HEK293 (cell line): ENCODE measurements around the gene RANBP10.
A peak's percentile ranks its signal among the peaks of the same experiment; 100 is the strongest.

Experiments
- CTCF ChIA-PET: fragments of 350-600 bp; formaldehyde crosslinking; extraction: SDS; loops from one replicate; lab custom pipeline; 2021; ENCODE audit warnings: antibody characterized with exemption; lab: Yijun Ruan, JAX
- POLR2A ChIA-PET: fragments of 300-600 bp; formaldehyde crosslinking; extraction: SDS; loops from one replicate; lab custom pipeline; 2020; ENCODE audit warnings: antibody characterized with exemption, inconsistent platforms; lab: Yijun Ruan, JAX
- H3K27ac ChIP-seq: fragments of 200-500 bp; sonication (Bioruptor generic); 2 replicates; pipeline ENCODE4 v1.5.1; 2014; ENCODE audit warnings: low read depth, low read length, control low read depth, inconsistent platforms; ENCODE audit errors: extremely low read depth
- H3K36me3 ChIP-seq, 2 experiments: fragments of 200-500 bp in 1 of 2; sonication (Bioruptor generic) in 1 of 2; 1 replicate in 1 of 2; 2 replicates in 1 of 2; pipeline ENCODE4 v1.5.1; 2014 to 2017; ENCODE audit warnings: inconsistent platforms in 2 of 2, low read length in 2 of 2; ENCODE audit not compliant: control insufficient read depth in 2 of 2, insufficient read depth in 1 of 2
- H3K4me1 ChIP-seq: fragments of 200-500 bp; sonication (Bioruptor generic); 2 replicates; pipeline ENCODE4 v1.5.1; 2014; ENCODE audit warnings: mild to moderate bottlenecking, low read length, inconsistent platforms; ENCODE audit not compliant: control insufficient read depth, insufficient read depth
- H3K4me3 ChIP-seq: 2 replicates; pipeline ENCODE4 v1.5.1; 2011; ENCODE audit warnings: low read depth, mild to moderate bottlenecking, control low read depth, low read length, moderate library complexity
- H3K9me3 ChIP-seq: fragments of 200-500 bp; sonication (Bioruptor generic); 2 replicates; pipeline ENCODE4 v1.5.1; 2014; ENCODE audit warnings: low read depth, low read length, inconsistent platforms; ENCODE audit not compliant: control insufficient read depth, insufficient read depth
- ATF2 ChIP-seq: fragments of 450-650 bp; formaldehyde crosslinking; IDR thresholded peaks from 2 replicates; pipeline ENCODE4 v1.5.1; 2016; ENCODE audit warnings: missing biosample characterization, missing genetic modification characterization, low read depth
- BCL6B ChIP-seq: fragments of 450-650 bp; formaldehyde crosslinking; IDR thresholded peaks from 2 replicates; pipeline ENCODE4 v1.5.1; 2017; ENCODE audit warnings: missing biosample characterization, missing genetic modification characterization
- KLF1 ChIP-seq: fragments of 450-650 bp; formaldehyde crosslinking; IDR thresholded peaks from 2 replicates; pipeline ENCODE4 v1.5.1; 2016; ENCODE audit warnings: missing biosample characterization, missing genetic modification characterization
- PBX3 ChIP-seq: sonication (generic); formaldehyde crosslinking; IDR thresholded peaks from 2 replicates; pipeline ENCODE4 v1.8.1; 2022; ENCODE audit warnings: mild to moderate bottlenecking, moderate library complexity, missing genetic modification reagents
- PRDM1 ChIP-seq: fragments of 450-650 bp; formaldehyde crosslinking; IDR thresholded peaks from 2 replicates; pipeline ENCODE4; 2016; ENCODE audit warnings: missing biosample characterization, missing genetic modification characterization
- REPIN1 ChIP-seq: fragments of 450-650 bp; formaldehyde crosslinking; IDR thresholded peaks from 2 replicates; pipeline ENCODE4 v1.5.1; 2017; ENCODE audit warnings: missing biosample characterization, missing genetic modification characterization, low read depth
- TRIM28 ChIP-seq: IDR thresholded peaks from 2 replicates; pipeline ENCODE4 v1.6.1; 2011; ENCODE audit warnings: low read length, control low read depth, borderline replicate concordance
- ZNF112 ChIP-seq: fragments of 450-650 bp; formaldehyde crosslinking; IDR thresholded peaks from 2 replicates; pipeline ENCODE4 v1.5.0; 2017; ENCODE audit warnings: missing biosample characterization, missing genetic modification characterization
- ZNF121 ChIP-seq: fragments of 450-650 bp; formaldehyde crosslinking; IDR thresholded peaks from 2 replicates; pipeline ENCODE4 v1.5.1; 2016; ENCODE audit warnings: missing biosample characterization, missing genetic modification characterization
- ZNF280C ChIP-seq: fragments of 450-650 bp; formaldehyde crosslinking; IDR thresholded peaks from 2 replicates; pipeline ENCODE4 v1.5.1; 2016; ENCODE audit warnings: missing biosample characterization, missing genetic modification characterization
- ZNF292 ChIP-seq: fragments of 450-650 bp; formaldehyde crosslinking; IDR thresholded peaks from 2 replicates; pipeline ENCODE4 v1.5.1; 2016; ENCODE audit warnings: low read depth, missing biosample characterization, missing genetic modification characterization, borderline replicate concordance
- ZNF426 ChIP-seq: fragments of 450-650 bp; formaldehyde crosslinking; IDR thresholded peaks from 2 replicates; pipeline ENCODE4 v1.5.1; 2017; ENCODE audit warnings: missing biosample characterization, missing genetic modification characterization, mild to moderate bottlenecking, inconsistent platforms, moderate library complexity
- ZNF501 ChIP-seq: fragments of 450-650 bp; formaldehyde crosslinking; IDR thresholded peaks from 2 replicates; pipeline ENCODE4 v1.5.1; 2016; ENCODE audit warnings: missing biosample characterization, missing genetic modification characterization
- ZNF580 ChIP-seq: fragments of 450-650 bp; formaldehyde crosslinking; IDR thresholded peaks from 2 replicates; pipeline ENCODE4 v1.5.1; 2016; ENCODE audit warnings: missing biosample characterization, missing genetic modification characterization
- ZNF626 ChIP-seq: fragments of 450-650 bp; sonication (Bioruptor Pico); formaldehyde crosslinking; IDR thresholded peaks from 2 replicates; pipeline ENCODE4 v1.5.1; 2018; ENCODE audit warnings: missing biosample characterization, missing genetic modification characterization, inconsistent platforms
- TF ChIP-seq, protein P1 (sequence below): fragments of 450-650 bp; formaldehyde crosslinking; IDR thresholded peaks from 2 replicates; pipeline ENCODE4; 2016; ENCODE audit warnings: missing biosample characterization, missing genetic modification characterization

RANBP10 gene

GRCh38 chr16:67685388-67686112 lies 120.8 kb downstream of the RANBP10 start:
- Histone ChIP-seq H3K4me1 (no peaks in the 10 kb centered on the region), H3K4me3 (no peak overlapping the region), H3K36me3 (peaks cover 0 to 35% of the 10 kb centered on the region in 2 experiments; a peak in 2 of 3 replicates), H3K27ac (no peak overlapping the region), H3K9me3 (no peaks in the 10 kb centered on the region)
- TF ChIP-seq ZNF501 (tag by site-specific recombination) (no peak), PBX3 (CRISPR knock-in tag) (no peak), ZNF292 (tag by site-specific recombination) (no peak), ZNF426 (tag by site-specific recombination) (no peak), ZNF626 (tag by site-specific recombination) (no peak), PRDM1 (tag by site-specific recombination) (no peak), ZNF280C (tag by site-specific recombination) (no peak), ZNF580 (tag by site-specific recombination) (no peak), TRIM28 (no peak), ZNF112 (tag by site-specific recombination) (no peak)
- TF ChIP-seq, protein P1, sequence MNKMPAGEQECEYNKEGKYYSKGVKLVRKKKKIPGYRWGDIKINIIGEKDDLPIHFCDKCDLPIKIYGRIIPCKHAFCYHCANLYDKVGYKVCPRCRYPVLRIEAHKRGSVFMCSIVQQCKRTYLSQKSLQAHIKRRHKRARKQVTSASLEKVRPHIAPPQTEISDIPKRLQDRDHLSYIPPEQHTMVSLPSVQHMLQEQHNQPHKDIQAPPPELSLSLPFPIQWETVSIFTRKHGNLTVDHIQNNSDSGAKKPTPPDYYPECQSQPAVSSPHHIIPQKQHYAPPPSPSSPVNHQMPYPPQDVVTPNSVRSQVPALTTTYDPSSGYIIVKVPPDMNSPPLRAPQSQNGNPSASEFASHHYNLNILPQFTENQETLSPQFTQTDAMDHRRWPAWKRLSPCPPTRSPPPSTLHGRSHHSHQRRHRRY (tag by site-specific recombination): no peak
- ChIA-PET CTCF (interaction anchor here (0.7 kb wide), 1 partner anchor 13 kb away, joined by 3 read pairs; no protein-coding TSS in a partner anchor), POLR2A (no interaction called here)

DNA sequence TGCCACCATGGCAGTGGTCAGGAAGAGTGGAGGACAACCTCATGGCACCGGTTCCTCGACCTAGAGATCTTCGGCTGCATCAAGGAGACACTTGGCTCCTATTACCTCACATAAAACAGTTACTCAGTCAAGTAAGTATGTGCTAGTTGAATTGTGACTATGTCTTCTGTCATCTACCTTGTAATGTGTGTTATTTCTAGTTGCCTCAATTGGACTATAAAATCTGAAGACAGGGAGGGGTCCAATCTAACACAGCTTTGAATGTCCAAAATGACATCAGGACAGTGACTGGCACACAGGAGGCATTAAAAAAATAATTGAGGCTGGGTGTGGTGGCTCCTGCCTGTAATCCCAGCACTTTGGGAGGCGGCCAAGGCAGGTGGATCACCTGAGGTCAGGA lies 122.6 kb downstream of the RANBP10 start:
- TF ChIP-seq REPIN1 (tag by site-specific recombination) (no peak), KLF1 (peak; percentile 67)
- CTCF ChIA-PET: interaction anchor here (4.1 kb wide), 1 partner anchor 12 kb away, joined by 24 read pairs; no protein-coding TSS in a partner anchor
- no peaks in the 10 kb centered on the region for H3K9me3 ChIP-seq
- H3K4me3 ChIP-seq: no peak overlapping the region
- H3K36me3 ChIP-seq: peaks cover 0 to 39% of the 10 kb centered on the region in 2 experiments; a peak in 2 of 3 replicates
- no peaks in the 10 kb centered on the region for H3K4me1 ChIP-seq
- POLR2A ChIA-PET: no interaction called here
- H3K27ac ChIP-seq: no peak overlapping the region

DNA sequence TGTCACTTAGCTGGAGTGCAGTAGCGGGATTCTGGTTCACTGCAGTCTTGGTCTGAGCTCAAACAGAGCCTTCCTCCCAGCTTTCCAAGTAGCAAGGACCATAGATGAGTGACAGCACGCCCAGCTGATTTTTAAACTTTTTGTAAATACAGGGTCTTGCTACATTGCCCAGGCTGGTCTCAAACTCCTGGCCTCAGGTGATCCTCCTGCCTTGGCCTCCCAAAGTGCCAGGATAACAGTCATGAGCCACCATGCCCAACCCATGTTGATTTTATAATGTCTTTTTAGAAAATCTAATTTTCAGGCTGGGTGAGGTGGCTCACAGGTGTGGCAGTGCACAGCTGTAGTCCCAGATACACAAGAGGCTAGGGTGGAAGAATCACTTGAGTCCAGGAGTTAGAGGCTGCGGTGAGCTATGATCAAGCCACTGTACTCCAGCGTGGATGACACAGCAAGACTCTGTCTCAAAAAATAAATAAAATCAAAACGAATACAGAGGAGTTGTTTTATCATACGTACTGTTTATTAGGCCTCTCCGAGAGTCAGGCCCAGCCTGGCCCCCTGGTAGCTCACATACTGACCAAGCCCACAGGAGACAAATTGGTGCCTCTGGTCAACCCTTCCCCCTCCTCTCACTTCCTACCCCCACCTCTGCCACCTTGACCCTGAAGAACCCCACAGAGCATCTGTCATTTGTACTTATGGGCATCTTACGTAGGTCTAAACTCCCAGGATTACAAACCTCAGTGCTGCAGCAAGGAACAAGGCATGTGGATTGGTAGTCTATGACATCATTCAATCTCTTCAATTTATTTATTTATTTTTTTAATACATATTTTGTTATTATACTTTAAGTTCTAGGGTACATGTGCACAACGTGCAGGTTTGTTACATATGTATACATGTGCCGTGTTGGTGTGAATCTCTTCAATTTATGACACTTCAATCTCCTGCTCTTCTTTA lies 126.1 kb downstream of the RANBP10 start:
- no peak overlapping the region for H3K27ac ChIP-seq
- H3K9me3 ChIP-seq: no peaks in the 10 kb centered on the region
- no peak overlapping the region for H3K4me3 ChIP-seq
- H3K4me1 ChIP-seq: no peaks in the 10 kb centered on the region
- ChIA-PET POLR2A (interaction anchor here (0.6 to 1.4 kb wide), 2 partner anchors 39 to 114 kb away, joined by 3 to 4 read pairs; partner anchors contain the start of gene GFOD2), CTCF (interaction anchor here (0.5 to 4.1 kb wide), 8 partner anchors 8 to 159 kb away, joined by 3 to 24 read pairs (median 4); no protein-coding TSS in a partner anchor)
- TF ChIP-seq BCL6B (tag by site-specific recombination) (no peak), ZNF121 (tag by site-specific recombination) (peak; percentile 77), ATF2 (tag by site-specific recombination) (peak; percentile 66)
- peaks cover 0 to 45% of the 10 kb centered on the region in 2 experiments; a peak in 2 of 3 replicates for H3K36me3 ChIP-seq
